Mesothelial cell of epicardium (in vitro differentiated cells): Measurements from ENCODE around the gene GNG5. TPM values are rescaled to one million over a fixed set of nuclear protein-coding genes. Genes with fewer than 3 reads are reported as not detected.

Experiments
- DNase-seq, 2 experiments: peaks; one replicate each; pipeline ENCODE4 v3.0.0; 2021; ENCODE audit warnings: low spot score in 2 of 2; ENCODE audit not compliant: unreplicated experiment in 2 of 2
- H3K27ac Mint-ChIP-seq: 2 replicates; pipeline ENCODE4 v1.8.0; 2021; ENCODE audit warnings: mixed read lengths
- H3K27me3 Mint-ChIP-seq: 2 replicates; pipeline ENCODE4 v1.8.0; 2021; ENCODE audit warnings: low read depth, mixed read lengths
- H3K36me3 Mint-ChIP-seq: 2 replicates; pipeline ENCODE4 v1.8.0; 2021; ENCODE audit warnings: mixed read lengths
- H3K4me1 Mint-ChIP-seq: 2 replicates; pipeline ENCODE4 v1.8.0; 2021; ENCODE audit warnings: mixed read lengths
- H3K4me3 Mint-ChIP-seq: 2 replicates; pipeline ENCODE4 v1.8.0; 2021; ENCODE audit warnings: mild to moderate bottlenecking, moderate library complexity, mixed read lengths
- H3K9me3 Mint-ChIP-seq: 2 replicates; pipeline ENCODE4 v1.8.0; 2021; ENCODE audit warnings: mixed read lengths
- CTCF ChIP-seq: fragments of 200-600 bp; sonication (generic); IDR thresholded peaks from one replicate; pipeline ENCODE4 v1.5.0; 2021; ENCODE audit warnings: antibody characterized with exemption; ENCODE audit not compliant: unreplicated experiment
- total RNA-seq: library from RNA; stranded (reverse); gene quantifications from 3 replicates; pipeline ENCODE4 v1.2.1, GENCODE V29; 2021

GNG5 gene
- total RNA-seq, 1 donor from 2014 or later: 93.7 TPM

- Mint-ChIP-seq H3K27ac (no peak overlapping the region), H3K4me3 (no peak overlapping the region), H3K36me3 (peaks cover 28% of the 10 kb centered on the region), H3K27me3 (no peaks in the 10 kb centered on the region), H3K4me1 (peaks cover 2% of the 10 kb centered on the region), H3K9me3 (peaks cover 7% of the 10 kb centered on the region)
- DNase-seq: no peak
- TF ChIP-seq CTCF: no peak
Observed at GRCh38 chr1:84538599-84538998, 32.2 kb upstream of the GNG5 start.

- no peak overlapping the region for H3K27ac Mint-ChIP-seq
- no peak for DNase-seq
- H3K27me3 Mint-ChIP-seq: no peaks in the 10 kb centered on the region
- H3K4me1 Mint-ChIP-seq: no peaks in the 10 kb centered on the region
- H3K9me3 Mint-ChIP-seq: peaks cover 14% of the 10 kb centered on the region
- no peak overlapping the region for H3K4me3 Mint-ChIP-seq
- no peak for TF ChIP-seq CTCF
- peaks cover 12% of the 10 kb centered on the region for H3K36me3 Mint-ChIP-seq
Observed at GRCh38 chr1:84525779-84526178, 19.4 kb upstream of the GNG5 start.

GRCh38 chr1:84524590-84524989, 18.2 kb upstream of the GNG5 start:
- peaks cover 14% of the 10 kb centered on the region for H3K9me3 Mint-ChIP-seq
- H3K4me3 Mint-ChIP-seq: no peak overlapping the region
- H3K27me3 Mint-ChIP-seq: no peaks in the 10 kb centered on the region
- peaks cover 12% of the 10 kb centered on the region for H3K36me3 Mint-ChIP-seq
- TF ChIP-seq CTCF: no peak
- no peak for DNase-seq
- H3K27ac Mint-ChIP-seq: no peak overlapping the region
- no peaks in the 10 kb centered on the region for H3K4me1 Mint-ChIP-seq

GRCh38 chr1:84510668-84511067, 4.3 kb upstream of the GNG5 start:
- Mint-ChIP-seq H3K4me1 (peaks cover 2% of the 10 kb centered on the region), H3K27ac (no peak overlapping the region), H3K4me3 (no peak overlapping the region), H3K9me3 (peaks cover 21% of the 10 kb centered on the region), H3K36me3 (peaks cover 17% of the 10 kb centered on the region), H3K27me3 (no peaks in the 10 kb centered on the region)
- DNase-seq: no peak
- TF ChIP-seq CTCF: no peak

GRCh38 chr1:84510165-84510564, 3.8 kb upstream of the GNG5 start:
- H3K9me3 Mint-ChIP-seq: peaks cover 21% of the 10 kb centered on the region
- no peak for TF ChIP-seq CTCF
- no peak for DNase-seq
- peaks cover 2% of the 10 kb centered on the region for H3K4me1 Mint-ChIP-seq
- H3K27me3 Mint-ChIP-seq: no peaks in the 10 kb centered on the region
- H3K4me3 Mint-ChIP-seq: no peak overlapping the region
- H3K27ac Mint-ChIP-seq: no peak overlapping the region
- H3K36me3 Mint-ChIP-seq: peaks cover 17% of the 10 kb centered on the region

- H3K9me3 Mint-ChIP-seq: peaks cover 21% of the 10 kb centered on the region
- DNase-seq: no peak
- peaks cover 12% of the 10 kb centered on the region for H3K4me1 Mint-ChIP-seq
- H3K36me3 Mint-ChIP-seq: peaks cover 17% of the 10 kb centered on the region
- no peak overlapping the region for H3K27ac Mint-ChIP-seq
- H3K4me3 Mint-ChIP-seq: no peak overlapping the region
- no peak for TF ChIP-seq CTCF
- no peaks in the 10 kb centered on the region for H3K27me3 Mint-ChIP-seq
Observed at GRCh38 chr1:84509029-84509428, 2.6 kb upstream of the GNG5 start.
